HEK293 (cell line): Measurements from ENCODE around the gene NMS.

Experiments
- CTCF ChIA-PET: fragments of 350-600 bp; formaldehyde crosslinking; extraction: SDS; loops from one replicate; lab custom pipeline; 2021; ENCODE audit warnings: antibody characterized with exemption; lab: Yijun Ruan, JAX
- POLR2A ChIA-PET: fragments of 300-600 bp; formaldehyde crosslinking; extraction: SDS; loops from one replicate; lab custom pipeline; 2020; ENCODE audit warnings: antibody characterized with exemption, inconsistent platforms; lab: Yijun Ruan, JAX
- H3K27ac ChIP-seq: fragments of 200-500 bp; sonication (Bioruptor generic); 2 replicates; pipeline ENCODE4 v1.5.1; 2014; ENCODE audit warnings: low read depth, low read length, control low read depth, inconsistent platforms; ENCODE audit errors: extremely low read depth
- H3K36me3 ChIP-seq, 2 experiments: fragments of 200-500 bp in 1 of 2; sonication (Bioruptor generic) in 1 of 2; 1 replicate in 1 of 2; 2 replicates in 1 of 2; pipeline ENCODE4 v1.5.1; 2014 to 2017; ENCODE audit warnings: inconsistent platforms in 2 of 2, low read length in 2 of 2; ENCODE audit not compliant: control insufficient read depth in 2 of 2, insufficient read depth in 1 of 2
- H3K4me1 ChIP-seq: fragments of 200-500 bp; sonication (Bioruptor generic); 2 replicates; pipeline ENCODE4 v1.5.1; 2014; ENCODE audit warnings: mild to moderate bottlenecking, low read length, inconsistent platforms; ENCODE audit not compliant: control insufficient read depth, insufficient read depth
- H3K4me3 ChIP-seq: 2 replicates; pipeline ENCODE4 v1.5.1; 2011; ENCODE audit warnings: low read depth, mild to moderate bottlenecking, control low read depth, low read length, moderate library complexity
- H3K9me3 ChIP-seq: fragments of 200-500 bp; sonication (Bioruptor generic); 2 replicates; pipeline ENCODE4 v1.5.1; 2014; ENCODE audit warnings: low read depth, low read length, inconsistent platforms; ENCODE audit not compliant: control insufficient read depth, insufficient read depth
- BCL11A ChIP-seq: fragments of 450-650 bp; formaldehyde crosslinking; IDR thresholded peaks from 2 replicates; pipeline ENCODE4 v1.5.1; 2016; ENCODE audit warnings: low read depth, missing biosample characterization, missing genetic modification characterization
- GLI4 ChIP-seq: fragments of 450-650 bp; formaldehyde crosslinking; IDR thresholded peaks from 2 replicates; pipeline ENCODE4 v1.5.1; 2016; ENCODE audit warnings: missing biosample characterization, missing genetic modification characterization
- INSM2 ChIP-seq: fragments of 450-650 bp; formaldehyde crosslinking; IDR thresholded peaks from 2 replicates; pipeline ENCODE4 v1.5.1; 2016; ENCODE audit warnings: missing biosample characterization, missing genetic modification characterization
- KLF17 ChIP-seq: fragments of 450-650 bp; formaldehyde crosslinking; IDR thresholded peaks from 2 replicates; pipeline ENCODE4 v1.5.1; 2016; ENCODE audit warnings: missing biosample characterization, missing genetic modification characterization
- MZF1 ChIP-seq: fragments of 450-650 bp; formaldehyde crosslinking; IDR thresholded peaks from 2 replicates; pipeline ENCODE4 v1.5.1; 2017; ENCODE audit warnings: missing biosample characterization, missing genetic modification characterization, borderline replicate concordance
- PRDM10 ChIP-seq: fragments of 450-650 bp; formaldehyde crosslinking; IDR thresholded peaks from 2 replicates; pipeline ENCODE4 v1.5.1; 2016; ENCODE audit warnings: missing biosample characterization, missing genetic modification characterization
- SP7 ChIP-seq: fragments of 450-650 bp; formaldehyde crosslinking; IDR thresholded peaks from 2 replicates; pipeline ENCODE4 v1.5.1; 2016; ENCODE audit warnings: missing biosample characterization, missing genetic modification characterization
- ZBTB49 ChIP-seq: fragments of 450-650 bp; formaldehyde crosslinking; IDR thresholded peaks from 2 replicates; pipeline ENCODE4 v1.5.1; 2016; ENCODE audit warnings: missing biosample characterization, missing genetic modification characterization, low read depth
- ZNF155 ChIP-seq: fragments of 450-650 bp; formaldehyde crosslinking; IDR thresholded peaks from 2 replicates; pipeline ENCODE4 v1.5.1; 2016; ENCODE audit warnings: missing biosample characterization, missing genetic modification characterization
- ZNF24 ChIP-seq: fragments of 450-650 bp; formaldehyde crosslinking; IDR thresholded peaks from 2 replicates; pipeline ENCODE4 v1.5.1; 2016; ENCODE audit warnings: missing biosample characterization, missing genetic modification characterization
- ZNF473 ChIP-seq: fragments of 450-650 bp; formaldehyde crosslinking; IDR thresholded peaks from 2 replicates; pipeline ENCODE4 v1.5.1; 2017; ENCODE audit warnings: missing biosample characterization, missing genetic modification characterization
- ZNF521 ChIP-seq: fragments of 450-650 bp; formaldehyde crosslinking; IDR thresholded peaks from 2 replicates; pipeline ENCODE4 v1.5.1; 2017; ENCODE audit warnings: missing biosample characterization, mild to moderate bottlenecking, missing genetic modification characterization
- ZNF561 ChIP-seq: fragments of 450-650 bp; IDR thresholded peaks from 2 replicates; pipeline ENCODE4 v1.5.1; 2018; ENCODE audit warnings: missing biosample characterization, missing genetic modification characterization, borderline replicate concordance
- ZNF747 ChIP-seq: fragments of 450-650 bp; formaldehyde crosslinking; IDR thresholded peaks from 2 replicates; pipeline ENCODE4 v1.5.1; 2016; ENCODE audit warnings: missing biosample characterization, missing genetic modification characterization
- ZXDB ChIP-seq: fragments of 450-650 bp; formaldehyde crosslinking; IDR thresholded peaks from 2 replicates; pipeline ENCODE4 v1.5.1; 2016; ENCODE audit warnings: missing biosample characterization, missing genetic modification characterization
- TF ChIP-seq, protein P1 (sequence below): fragments of 450-650 bp; formaldehyde crosslinking; IDR thresholded peaks from 2 replicates; pipeline ENCODE4 v1.5.1; 2016; ENCODE audit warnings: missing biosample characterization, missing genetic modification characterization, low read depth

Gene NMS

DNA sequence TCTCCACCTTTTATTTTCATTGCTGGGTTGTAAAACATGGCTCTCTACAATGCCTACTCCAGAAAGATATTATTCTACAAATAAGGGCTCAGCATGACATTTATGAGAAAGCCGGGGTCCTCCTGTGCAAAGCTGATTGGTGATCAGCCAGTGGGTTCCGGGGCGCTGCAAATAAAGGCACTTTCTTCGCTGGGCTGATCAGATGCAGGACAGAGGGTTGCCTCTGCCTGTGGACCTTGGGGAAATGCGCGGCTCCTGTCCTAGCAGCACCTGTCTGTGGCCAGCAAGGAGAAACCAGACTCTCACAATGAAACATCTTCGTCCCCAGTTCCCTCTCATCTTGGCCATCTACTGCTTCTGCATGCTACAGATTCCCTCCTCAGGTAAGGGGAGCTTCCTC, at the start of gene NMS:
NMS (plus strand) TSS at position 301 of the 400 bp plus-strand sequence; CDS start at position 308, 7 bp downstream.
- ChIA-PET CTCF (interaction anchor here (0.5 to 0.6 kb wide), 2 partner anchors 150 to 799 kb away, joined by 3 to 4 read pairs; no protein-coding TSS in a partner anchor), POLR2A (no interaction called here)
- Histone ChIP-seq H3K36me3 (no peaks in the 10 kb centered on the region), H3K27ac (no peak within 1 kb of the TSS), H3K9me3 (no peaks in the 10 kb centered on the region), H3K4me1 (no peaks in the 10 kb centered on the region), H3K4me3 (no peak within 1 kb of the TSS)
- TF ChIP-seq BCL11A (tag by site-specific recombination) = no peak
- TF ChIP-seq, protein P1, sequence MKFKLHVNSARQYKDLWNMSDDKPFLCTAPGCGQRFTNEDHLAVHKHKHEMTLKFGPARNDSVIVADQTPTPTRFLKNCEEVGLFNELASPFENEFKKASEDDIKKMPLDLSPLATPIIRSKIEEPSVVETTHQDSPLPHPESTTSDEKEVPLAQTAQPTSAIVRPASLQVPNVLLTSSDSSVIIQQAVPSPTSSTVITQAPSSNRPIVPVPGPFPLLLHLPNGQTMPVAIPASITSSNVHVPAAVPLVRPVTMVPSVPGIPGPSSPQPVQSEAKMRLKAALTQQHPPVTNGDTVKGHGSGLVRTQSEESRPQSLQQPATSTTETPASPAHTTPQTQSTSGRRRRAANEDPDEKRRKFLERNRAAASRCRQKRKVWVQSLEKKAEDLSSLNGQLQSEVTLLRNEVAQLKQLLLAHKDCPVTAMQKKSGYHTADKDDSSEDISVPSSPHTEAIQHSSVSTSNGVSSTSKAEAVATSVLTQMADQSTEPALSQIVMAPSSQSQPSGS (tag by site-specific recombination) = no peak
- no peak for TF ChIP-seq ZNF747 (tag by site-specific recombination)
- no peak for TF ChIP-seq KLF17 (tag by site-specific recombination)
- no peak for TF ChIP-seq ZNF561 (tag by site-specific recombination)
- no peak for TF ChIP-seq MZF1 (tag by site-specific recombination)
- no peak for TF ChIP-seq GLI4 (tag by site-specific recombination)
- no peak for TF ChIP-seq ZNF521
- no peak for TF ChIP-seq ZXDB (tag by site-specific recombination)
- no peak for TF ChIP-seq SP7 (tag by site-specific recombination)
- TF ChIP-seq PRDM10 (tag by site-specific recombination) = no peak

DNA sequence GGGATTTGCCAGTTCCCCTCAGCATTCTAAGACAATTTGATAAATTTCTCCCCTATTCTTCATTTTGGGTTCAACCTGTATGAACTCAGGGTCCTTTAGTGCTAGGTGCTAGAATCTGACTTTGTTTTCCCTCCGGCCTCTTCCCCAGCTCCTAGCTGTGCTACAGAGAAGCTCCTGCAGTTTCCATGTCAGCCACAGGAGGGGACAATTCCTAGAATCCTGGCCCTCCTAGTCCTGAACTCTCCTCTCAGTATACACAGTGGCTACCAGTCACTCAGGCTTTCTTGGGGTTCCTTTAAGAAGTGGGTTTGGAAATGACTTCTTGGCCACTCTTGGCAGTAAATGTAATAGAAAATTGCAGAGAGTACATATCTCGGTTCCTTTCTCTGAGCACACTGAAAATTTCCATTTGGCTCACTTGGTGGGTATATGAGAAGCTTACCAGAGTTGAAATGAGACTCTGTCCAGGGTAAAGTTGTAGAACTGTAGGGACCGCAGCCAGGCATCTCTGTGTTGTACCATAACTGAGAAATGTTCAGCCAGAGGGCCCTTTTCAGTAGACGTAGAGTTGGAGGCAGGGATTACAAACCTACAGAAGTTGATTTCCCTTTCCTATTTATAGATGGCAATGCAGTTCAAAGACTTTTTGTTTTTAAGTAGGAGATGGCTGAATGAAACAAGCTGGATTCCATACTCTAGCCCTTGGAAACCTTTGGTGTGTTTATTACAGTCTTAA, 47.8 kb upstream of the NMS start:
- H3K4me3 ChIP-seq = no peak overlapping the region
- ChIA-PET POLR2A (no interaction called here), CTCF (interaction anchor here (0.7 to 2.6 kb wide), 8 partner anchors 14 to 814 kb away, joined by 3 to 12 read pairs (median 4); partner anchors contain the start of gene PDCL3)
- no peaks in the 10 kb centered on the region for H3K36me3 ChIP-seq
- H3K27ac ChIP-seq = no peak overlapping the region
- no peaks in the 10 kb centered on the region for H3K9me3 ChIP-seq
- TF ChIP-seq ZNF473 (tag by site-specific recombination) (no peak), ZBTB49 (no peak), INSM2 (no peak), ZNF24 (tag by site-specific recombination) (no peak), ZNF155 (tag by site-specific recombination) (no peak)
- H3K4me1 ChIP-seq = no peaks in the 10 kb centered on the region
